WTC11 (cell line): ENCODE data around the gene PITX1. TPM values are rescaled to one million over a fixed set of nuclear protein-coding genes. Genes with fewer than 3 reads are reported as not detected.

Source experiments
- ATAC-seq: fragments of 200-7000 bp; cut with Tn5 transposase; 2 replicates; pipeline ENCODE4 v1.10.0; 2021; ENCODE audit warnings: mild to moderate bottlenecking, moderate library complexity
- CTCF ChIA-PET: fragments of 300-600 bp; sonication (Branson Sonifier 250); formaldehyde crosslinking; loops from one replicate; lab custom pipeline; 2021; ENCODE audit warnings: antibody characterized with exemption; lab: Charles Lee
- POLR2A ChIA-PET: fragments of 350-600 bp; sonication (Branson Sonifier 250); formaldehyde crosslinking; loops from one replicate; lab custom pipeline; 2021; ENCODE audit warnings: antibody characterized with exemption; lab: Charles Lee
- DNase-seq: peaks from one replicate; pipeline ENCODE4 v3.0.0; 2021; ENCODE audit warnings: low spot score
- H3K27ac Mint-ChIP-seq: 2 replicates; pipeline ENCODE4 v1.8.0; 2021; ENCODE audit warnings: mixed read lengths
- H3K27me3 Mint-ChIP-seq: 2 replicates; pipeline ENCODE4 v1.8.0; 2021; ENCODE audit warnings: low read depth, mild to moderate bottlenecking, moderate library complexity, mixed read lengths
- H3K36me3 Mint-ChIP-seq: 2 replicates; pipeline ENCODE4 v1.8.0; 2021; ENCODE audit warnings: mixed read lengths
- H3K4me1 Mint-ChIP-seq: 2 replicates; pipeline ENCODE4 v1.8.0; 2022; ENCODE audit warnings: mixed read lengths
- H3K4me3 Mint-ChIP-seq: 2 replicates; pipeline ENCODE4 v1.8.0; 2021; ENCODE audit warnings: mild to moderate bottlenecking, moderate library complexity, mixed read lengths
- H3K9me3 Mint-ChIP-seq: 2 replicates; pipeline ENCODE4 v1.8.0; 2021; ENCODE audit warnings: mixed read lengths
- ATF6 ChIP-seq: sonication (generic); formaldehyde crosslinking; IDR thresholded peaks from 2 replicates; pipeline ENCODE4 v1.8.1; 2023; ENCODE audit warnings: mild to moderate bottlenecking, missing genetic modification reagents
- ELF4 ChIP-seq: sonication (generic); formaldehyde crosslinking; IDR thresholded peaks from 2 replicates; pipeline ENCODE4 v1.8.1; 2022; ENCODE audit warnings: low read depth, mild to moderate bottlenecking, moderate library complexity, missing genetic modification reagents
- HMGA2 ChIP-seq: fragments of 250-450 bp; sonication (Bioruptor Pico); IDR thresholded peaks from 2 replicates; pipeline ENCODE4 v1.4.0; 2021; ENCODE audit warnings: mild to moderate bottlenecking, moderate library complexity
- IRF1 ChIP-seq: sonication (generic); formaldehyde crosslinking; IDR thresholded peaks from 2 replicates; pipeline ENCODE4 v1.8.0; 2023; ENCODE audit warnings: missing genetic modification reagents
- JUN ChIP-seq: sonication (generic); formaldehyde crosslinking; IDR thresholded peaks from 2 replicates; pipeline ENCODE4 v1.8.0; 2023; ENCODE audit warnings: mild to moderate bottlenecking, missing genetic modification reagents
- MLX ChIP-seq: sonication (generic); formaldehyde crosslinking; IDR thresholded peaks from 2 replicates; pipeline ENCODE4 v1.8.1; 2023; ENCODE audit warnings: mild to moderate bottlenecking, missing genetic modification reagents, moderate library complexity
- NFE2L1 ChIP-seq: sonication (generic); formaldehyde crosslinking; IDR thresholded peaks from 2 replicates; pipeline ENCODE4 v1.8.1; 2023; ENCODE audit warnings: missing genetic modification reagents
- NR1H2 ChIP-seq: sonication (generic); formaldehyde crosslinking; IDR thresholded peaks from 2 replicates; pipeline ENCODE4 v1.9.0; 2021; ENCODE audit warnings: mild to moderate bottlenecking, moderate library complexity, missing genetic modification reagents
- ZBTB21 ChIP-seq: sonication (generic); formaldehyde crosslinking; IDR thresholded peaks from 2 replicates; pipeline ENCODE4 v1.8.1; 2023; ENCODE audit warnings: mild to moderate bottlenecking, missing genetic modification reagents, borderline replicate concordance
- ZNF263 ChIP-seq: sonication (generic); formaldehyde crosslinking; IDR thresholded peaks from 2 replicates; pipeline ENCODE4 v1.8.1; 2022; ENCODE audit warnings: low read depth, mild to moderate bottlenecking, moderate library complexity, missing genetic modification reagents
- ZNF423 ChIP-seq: fragments of 250-450 bp; sonication (Bioruptor Pico); IDR thresholded peaks from 2 replicates; pipeline ENCODE4 v2.1.2; 2022; ENCODE audit warnings: mild to moderate bottlenecking, moderate library complexity
- ZNF425 ChIP-seq: fragments of 250-450 bp; sonication (Bioruptor Pico); conservative IDR thresholded peaks from 2 replicates; pipeline ENCODE4 v1.9.0; 2021; ENCODE audit warnings: mild to moderate bottlenecking
- ZNF671 ChIP-seq: fragments of 250-450 bp; sonication (Bioruptor Pico); IDR thresholded peaks from 2 replicates; pipeline ENCODE4 v1.8.0; 2021; ENCODE audit warnings: mild to moderate bottlenecking
- total RNA-seq: library from RNA; stranded (reverse); gene quantifications from 3 replicates; pipeline ENCODE4 v1.2.3, GENCODE V29; 2021
- TF ChIP-seq, protein P1 (sequence below): fragments of 250-450 bp; sonication (Bioruptor Pico); IDR thresholded peaks from 2 replicates; pipeline ENCODE4 v1.9.0; 2021; ENCODE audit warnings: moderate library complexity, mild to moderate bottlenecking, inconsistent platforms, borderline replicate concordance
- TF ChIP-seq, protein P2 (sequence below): fragments of 250-450 bp; sonication (Bioruptor Pico); IDR thresholded peaks from 2 replicates; pipeline ENCODE4 v1.9.0; 2021; ENCODE audit warnings: mild to moderate bottlenecking
- TF ChIP-seq, protein P3 (sequence below): fragments of 250-450 bp; sonication (Bioruptor Pico); IDR thresholded peaks from 2 replicates; pipeline ENCODE4 v1.8.0; 2021; ENCODE audit warnings: mild to moderate bottlenecking
- TF ChIP-seq, protein P4 (sequence below): fragments of 200-600 bp; IDR thresholded peaks from 2 replicates; pipeline ENCODE4 v1.8.0; 2022; ENCODE audit warnings: antibody characterized with exemption

PITX1 gene
- total RNA-seq, 1 experiment from 2014 or later, result 0.13 TPM

DNA sequence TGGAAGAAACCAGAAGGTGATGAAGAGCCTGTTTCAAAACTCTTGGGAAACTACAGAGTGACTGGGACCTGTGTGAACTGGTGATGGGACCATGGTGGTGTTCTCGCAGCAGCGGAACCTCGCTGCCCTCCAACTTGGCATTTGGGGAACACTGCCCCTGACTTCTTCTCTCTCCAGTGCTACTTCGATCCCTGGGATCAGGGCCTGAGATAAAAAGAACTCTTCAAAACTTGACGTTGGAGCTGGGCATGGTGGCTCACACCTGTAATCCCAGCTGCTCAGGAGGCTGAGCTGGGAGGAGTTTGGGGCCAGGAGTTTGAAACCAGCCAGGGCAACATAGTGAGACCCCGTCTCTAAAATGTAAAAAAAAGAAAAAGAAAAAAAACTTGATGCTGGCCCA lies 18.1 kb downstream of the PITX1 start:
- H3K4me3 Mint-ChIP-seq, result no peak overlapping the region
- ATAC-seq (no peak), DNase-seq (no peak)
- no peaks in the 10 kb centered on the region for H3K36me3 Mint-ChIP-seq
- H3K9me3 Mint-ChIP-seq, result peaks cover 3% of the 10 kb centered on the region; the same call in 1 of the 2 replicates
- CTCF ChIA-PET, result no interaction called here
- H3K27ac Mint-ChIP-seq, result no peak overlapping the region
- peaks cover 4% of the 10 kb centered on the region for H3K27me3 Mint-ChIP-seq
- peaks cover 5% of the 10 kb centered on the region for H3K4me1 Mint-ChIP-seq
- POLR2A ChIA-PET, result no interaction called here
- TF ChIP-seq, protein P1, sequence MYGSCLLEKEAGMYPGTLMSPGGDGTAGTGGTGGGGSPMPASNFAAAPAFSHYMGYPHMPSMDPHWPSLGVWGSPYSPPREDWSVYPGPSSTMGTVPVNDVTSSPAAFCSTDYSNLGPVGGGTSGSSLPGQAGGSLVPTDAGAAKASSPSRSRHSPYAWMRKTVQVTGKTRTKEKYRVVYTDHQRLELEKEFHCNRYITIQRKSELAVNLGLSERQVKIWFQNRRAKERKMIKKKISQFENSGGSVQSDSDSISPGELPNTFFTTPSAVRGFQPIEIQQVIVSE (CRISPR knock-in tag), result no peak
- TF ChIP-seq ZNF423 (CRISPR knock-in tag) (no peak), JUN (no peak), ELF4 (no peak), NFE2L1 (CRISPR knock-in tag) (no peak), ZBTB21 (CRISPR knock-in tag) (no peak), MLX (CRISPR knock-in tag) (no peak), NR1H2 (no peak), IRF1 (CRISPR knock-in tag) (no peak), ZNF671 (no peak), ZNF263 (CRISPR knock-in tag) (no peak), ATF6 (CRISPR knock-in tag) (no peak), ZNF425 (no peak), HMGA2 (CRISPR knock-in tag) (no peak)
- TF ChIP-seq, protein P2, sequence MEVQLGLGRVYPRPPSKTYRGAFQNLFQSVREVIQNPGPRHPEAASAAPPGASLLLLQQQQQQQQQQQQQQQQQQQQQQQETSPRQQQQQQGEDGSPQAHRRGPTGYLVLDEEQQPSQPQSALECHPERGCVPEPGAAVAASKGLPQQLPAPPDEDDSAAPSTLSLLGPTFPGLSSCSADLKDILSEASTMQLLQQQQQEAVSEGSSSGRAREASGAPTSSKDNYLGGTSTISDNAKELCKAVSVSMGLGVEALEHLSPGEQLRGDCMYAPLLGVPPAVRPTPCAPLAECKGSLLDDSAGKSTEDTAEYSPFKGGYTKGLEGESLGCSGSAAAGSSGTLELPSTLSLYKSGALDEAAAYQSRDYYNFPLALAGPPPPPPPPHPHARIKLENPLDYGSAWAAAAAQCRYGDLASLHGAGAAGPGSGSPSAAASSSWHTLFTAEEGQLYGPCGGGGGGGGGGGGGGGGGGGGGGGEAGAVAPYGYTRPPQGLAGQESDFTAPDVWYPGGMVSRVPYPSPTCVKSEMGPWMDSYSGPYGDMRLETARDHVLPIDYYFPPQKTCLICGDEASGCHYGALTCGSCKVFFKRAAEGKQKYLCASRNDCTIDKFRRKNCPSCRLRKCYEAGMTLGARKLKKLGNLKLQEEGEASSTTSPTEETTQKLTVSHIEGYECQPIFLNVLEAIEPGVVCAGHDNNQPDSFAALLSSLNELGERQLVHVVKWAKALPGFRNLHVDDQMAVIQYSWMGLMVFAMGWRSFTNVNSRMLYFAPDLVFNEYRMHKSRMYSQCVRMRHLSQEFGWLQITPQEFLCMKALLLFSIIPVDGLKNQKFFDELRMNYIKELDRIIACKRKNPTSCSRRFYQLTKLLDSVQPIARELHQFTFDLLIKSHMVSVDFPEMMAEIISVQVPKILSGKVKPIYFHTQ (CRISPR knock-in tag), result no peak
- TF ChIP-seq, protein P3, sequence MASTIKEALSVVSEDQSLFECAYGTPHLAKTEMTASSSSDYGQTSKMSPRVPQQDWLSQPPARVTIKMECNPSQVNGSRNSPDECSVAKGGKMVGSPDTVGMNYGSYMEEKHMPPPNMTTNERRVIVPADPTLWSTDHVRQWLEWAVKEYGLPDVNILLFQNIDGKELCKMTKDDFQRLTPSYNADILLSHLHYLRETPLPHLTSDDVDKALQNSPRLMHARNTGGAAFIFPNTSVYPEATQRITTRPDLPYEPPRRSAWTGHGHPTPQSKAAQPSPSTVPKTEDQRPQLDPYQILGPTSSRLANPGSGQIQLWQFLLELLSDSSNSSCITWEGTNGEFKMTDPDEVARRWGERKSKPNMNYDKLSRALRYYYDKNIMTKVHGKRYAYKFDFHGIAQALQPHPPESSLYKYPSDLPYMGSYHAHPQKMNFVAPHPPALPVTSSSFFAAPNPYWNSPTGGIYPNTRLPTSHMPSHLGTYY (CRISPR knock-in tag), result no peak
- TF ChIP-seq, protein P4, sequence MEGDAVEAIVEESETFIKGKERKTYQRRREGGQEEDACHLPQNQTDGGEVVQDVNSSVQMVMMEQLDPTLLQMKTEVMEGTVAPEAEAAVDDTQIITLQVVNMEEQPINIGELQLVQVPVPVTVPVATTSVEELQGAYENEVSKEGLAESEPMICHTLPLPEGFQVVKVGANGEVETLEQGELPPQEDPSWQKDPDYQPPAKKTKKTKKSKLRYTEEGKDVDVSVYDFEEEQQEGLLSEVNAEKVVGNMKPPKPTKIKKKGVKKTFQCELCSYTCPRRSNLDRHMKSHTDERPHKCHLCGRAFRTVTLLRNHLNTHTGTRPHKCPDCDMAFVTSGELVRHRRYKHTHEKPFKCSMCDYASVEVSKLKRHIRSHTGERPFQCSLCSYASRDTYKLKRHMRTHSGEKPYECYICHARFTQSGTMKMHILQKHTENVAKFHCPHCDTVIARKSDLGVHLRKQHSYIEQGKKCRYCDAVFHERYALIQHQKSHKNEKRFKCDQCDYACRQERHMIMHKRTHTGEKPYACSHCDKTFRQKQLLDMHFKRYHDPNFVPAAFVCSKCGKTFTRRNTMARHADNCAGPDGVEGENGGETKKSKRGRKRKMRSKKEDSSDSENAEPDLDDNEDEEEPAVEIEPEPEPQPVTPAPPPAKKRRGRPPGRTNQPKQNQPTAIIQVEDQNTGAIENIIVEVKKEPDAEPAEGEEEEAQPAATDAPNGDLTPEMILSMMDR, result no peak
